Ishikawa (cell line): ENCODE data around the gene CD53.

Experiments
- CEBPB ChIP-seq: IDR thresholded peaks from 2 replicates; pipeline ENCODE4 v1.6.1; 2012
- CREB1 ChIP-seq: IDR thresholded peaks from 2 replicates; pipeline ENCODE4 v1.6.1; 2012; ENCODE audit warnings: low read depth
- EGR1 ChIP-seq: IDR thresholded peaks from 2 replicates; pipeline ENCODE4 v1.6.1; 2012
- EP300 ChIP-seq: IDR thresholded peaks from 2 replicates; pipeline ENCODE4 v1.6.1; 2012; ENCODE audit warnings: borderline replicate concordance
- FOXM1 ChIP-seq: IDR thresholded peaks from 2 replicates; pipeline ENCODE4 v1.6.1; 2012; ENCODE audit warnings: low read depth, borderline replicate concordance
- MAX ChIP-seq: IDR thresholded peaks from 2 replicates; pipeline ENCODE4 v1.6.1; 2012
- NFIC ChIP-seq: IDR thresholded peaks from 2 replicates; pipeline ENCODE4 v1.6.1; 2012
- RAD21 ChIP-seq: IDR thresholded peaks from 2 replicates; pipeline ENCODE4 v1.6.1; 2012; ENCODE audit warnings: low read depth
- REST ChIP-seq: IDR thresholded peaks from 2 replicates; pipeline ENCODE4 v1.6.1; 2012; ENCODE audit warnings: low read depth, mild to moderate bottlenecking
- TAF1 ChIP-seq: IDR thresholded peaks from 2 replicates; pipeline ENCODE4 v1.6.1; 2012; ENCODE audit warnings: low read depth, mild to moderate bottlenecking
- TCF12 ChIP-seq: IDR thresholded peaks from 2 replicates; pipeline ENCODE4 v1.6.1; 2012; ENCODE audit warnings: low read depth
- TEAD4 ChIP-seq: IDR thresholded peaks from 2 replicates; pipeline ENCODE4 v1.6.1; 2012
- USF1 ChIP-seq: IDR thresholded peaks from 2 replicates; pipeline ENCODE4 v1.6.1; 2012
- YY1 ChIP-seq: IDR thresholded peaks from 2 replicates; pipeline ENCODE4 v1.6.1; 2012; ENCODE audit warnings: low read depth
- ZBTB7A ChIP-seq: IDR thresholded peaks from 2 replicates; pipeline ENCODE4 v1.6.1; 2012; ENCODE audit warnings: low read depth

CD53 gene

GRCh38 chr1:110872366-110872744 lies 593 bp upstream of the CD53 start:
- no peak for TF ChIP-seq CEBPB
- TF ChIP-seq EGR1: no peak
- TF ChIP-seq REST: no peak
- TF ChIP-seq MAX: no peak
- no peak for TF ChIP-seq FOXM1
- TF ChIP-seq CREB1: no peak
- no peak for TF ChIP-seq TCF12

GRCh38 chr1:110873856-110874255 lies 908 bp downstream of the CD53 start:
- TF ChIP-seq MAX (no peak), EGR1 (no peak), TAF1 (no peak), FOXM1 (no peak), TEAD4 (no peak), REST (no peak), EP300 (no peak), ZBTB7A (no peak), CEBPB (no peak), YY1 (no peak), TCF12 (no peak), USF1 (no peak), CREB1 (no peak)

- no peak for TF ChIP-seq TCF12
- no peak for TF ChIP-seq RAD21
- TF ChIP-seq USF1: no peak
- TF ChIP-seq REST: no peak
- no peak for TF ChIP-seq EP300
- TF ChIP-seq EGR1: no peak
- TF ChIP-seq FOXM1: no peak
- no peak for TF ChIP-seq NFIC
- TF ChIP-seq MAX: no peak
- no peak for TF ChIP-seq TAF1
- no peak for TF ChIP-seq TEAD4
- no peak for TF ChIP-seq ZBTB7A
- no peak for TF ChIP-seq CEBPB
- no peak for TF ChIP-seq CREB1
- no peak for TF ChIP-seq YY1
Observed at GRCh38 chr1:110874324-110875215, 1.6 kb downstream of the CD53 start.

- TF ChIP-seq CEBPB (no peak), TAF1 (no peak), NFIC (no peak), RAD21 (no peak), TCF12 (no peak), EGR1 (no peak), MAX (no peak), ZBTB7A (no peak), EP300 (no peak), CREB1 (no peak), FOXM1 (no peak), TEAD4 (no peak), REST (no peak)
Observed at GRCh38 chr1:110875216-110875731, 2.3 kb downstream of the CD53 start.
